ENCODE results near the gene GFM2.
A peak's percentile ranks its signal among the peaks of the same experiment; 100 is the strongest.
"Not testable (repeated sequence)": the region's sequence is repeated elsewhere in the genome, so short reads cannot be mapped to it uniquely, and the experiment has no call there.

Gene GFM2

GRCh38 chr5:74686962-74687751 lies 79.8 kb downstream of the GFM2 start:
- DNase-seq = no peak

- no peak for DNase-seq
Measured at GRCh38 chr5:74685979-74686631, 80.8 kb downstream of the GFM2 start.

GRCh38 chr5:74684900-74685851 lies 81.7 kb downstream of the GFM2 start, which contains the start of gene HEXB:
Gene HEXB, plus strand, starts transcription at chr5:74685233. Its CDS starts 28 bp downstream, at chr5:74685261.
- peak; percentile 81 for DNase-seq

- no peak for DNase-seq
Measured at GRCh38 chr5:74679966-74680365, 87.0 kb downstream of the GFM2 start.

GRCh38 chr5:74679300-74679699 lies 87.6 kb downstream of the GFM2 start:
- not testable (repeated sequence) for DNase-seq

- not testable (repeated sequence) for DNase-seq
Measured at GRCh38 chr5:74678123-74678522, 88.8 kb downstream of the GFM2 start.

- not testable (repeated sequence) for DNase-seq
Measured at GRCh38 chr5:74676466-74676865, 90.5 kb downstream of the GFM2 start.

GRCh38 chr5:74673011-74673790 lies 93.7 kb downstream of the GFM2 start:
- no peak for DNase-seq

GRCh38 chr5:74672215-74672877 lies 94.6 kb downstream of the GFM2 start:
- DNase-seq = no peak

Data from stimulated activated naive CD4-positive, alpha-beta T cell treated with Interleukin-2 at 50 U/mL for 16 hours (primary cell).